Prostate gland (tissue), 2 donors: Measurements from ENCODE around the gene STEAP2.

ENCODE experiments used
- CTCF ChIP-seq, 4 experiments: fragments of 200-600 bp in 2 of 4; fragments of 450-650 bp in 2 of 4; sonication (generic) in 2 of 4; IDR thresholded peaks; 1 replicate in 3 of 4; 2 replicates in 1 of 4; pipeline ENCODE4 v1.5.1; 2016 to 2019; ENCODE audit warnings: antibody characterized with exemption in 4 of 4, mild to moderate bottlenecking in 2 of 4, moderate library complexity in 2 of 4
- POLR2A ChIP-seq: fragments of 450-650 bp; IDR thresholded peaks from one replicate; pipeline ENCODE4 v1.6.1; 2016; ENCODE audit warnings: antibody characterized with exemption, mild to moderate bottlenecking

GRCh38 chr7:90271753-90272152 lies 60.2 kb downstream of the STEAP2 start:
- no peak for TF ChIP-seq CTCF (IDR thresholded peaks at IDR 0.05)
- TF ChIP-seq POLR2A: no peak
